ENCODE data around the gene RGS10. TPM values are rescaled to one million over a fixed set of nuclear protein-coding genes. Genes with fewer than 3 reads are reported as not detected.

Gene RGS10
- total and polyA plus RNA-seq, 10 of the 15 experiments (the other 5 are each of a cell fraction or from before 2014, with no cell fraction given) = 72.8 to 193 (median 127) TPM

GRCh38 chr10:119478811-119479341 lies 63.6 kb downstream of the RGS10 start:
- peak overlapping the region; percentile 20; the same call in 1 of the 2 replicates for H3K27ac ChIP-seq (ENCODE audit: control insufficient read depth, insufficient read depth)
- no peak overlapping the region; the same call in 1 of the 2 replicates for H3K9ac ChIP-seq (ENCODE audit: control insufficient read depth, insufficient read depth, low read length)
- ChIA-PET RAD21 (ENCODE audit: unreplicated experiment) (interaction anchor here (0.5 to 1.7 kb wide), 5 partner anchors 10 to 167 kb away, joined by 3 to 10 read pairs (median 4); no protein-coding TSS in a partner anchor), CTCF (interaction anchor here (1.2 to 2.1 kb wide), 8 partner anchors 9 to 284 kb away, joined by 3 to 23 read pairs (median 4); partner anchors contain the start of gene GRK5), SMC1A (ENCODE audit: uncharacterized antibody, unreplicated experiment) (interaction anchor here (1.0 to 2.5 kb wide), 11 partner anchors 9 to 280 kb away, joined by 3 to 13 read pairs (median 5); no protein-coding TSS in a partner anchor), POLR2A (interaction anchor here (0.7 to 1.7 kb wide), 2 partner anchors 11 to 119 kb away, joined by 3 to 8 read pairs; no protein-coding TSS in a partner anchor)
- no peak; the same call in 2 of the 3 replicates for ATAC-seq
- no peak for DNase-seq (ENCODE audit: low read depth, low spot score)
- peaks cover 3% of the 10 kb centered on the region; the same call in 1 of the 3 replicates for H3K9me3 ChIP-seq (replicated peaks; ENCODE audit: control insufficient read depth, insufficient read depth, low read length)
- no peaks in the 10 kb centered on the region for H3K36me3 ChIP-seq (ENCODE audit: control insufficient read depth in 2 of 2, insufficient read depth in 2 of 2, low read length in 1 of 2)
- H3K4me1 ChIP-seq (ENCODE audit: control insufficient read depth, insufficient read depth, low read length) = peaks cover 25% of the 10 kb centered on the region
- in situ Hi-C loops (cut with MboI) = no loop called here
- intact Hi-C loops (cut with micrococcal nuclease; ENCODE audit: unreplicated experiment) = no loop called here
- no peak overlapping the region; the same call in 1 of the 2 replicates for H2AFZ ChIP-seq (ENCODE audit: control insufficient read depth, low read depth, low read length)
- H3K27me3 ChIP-seq (replicated peaks in 1 of 2; ENCODE audit: control insufficient read depth in 2 of 2, insufficient read depth in 2 of 2, low read length in 1 of 2) = no peaks in the 10 kb centered on the region
- BruUV-seq (replicated peaks) = no TSS peak
- H4K20me1 ChIP-seq (ENCODE audit: control insufficient read depth, insufficient read depth) = no peaks in the 10 kb centered on the region
- FAIRE-seq = no peak
- peak overlapping the region; percentile 84 for H3K4me2 ChIP-seq (ENCODE audit: control insufficient read depth, insufficient read depth)
- WGBS (ENCODE audit: insufficient coverage, insufficient replicate concordance, low lambda C conversion rate, missing lambda C conversion rate) = 65% methylated on average over 6 of the region's 6 CpGs
- no peaks in the 10 kb centered on the region for H3K79me2 ChIP-seq (ENCODE audit: control insufficient read depth, insufficient read depth, low read length)
- no peak overlapping the region for H3K4me3 ChIP-seq
- TF ChIP-seq STAT1 (conservative IDR thresholded peaks at IDR 0.05) = no peak
- TF ChIP-seq BCL3 (IDR thresholded peaks at IDR 0.05; ENCODE audit: borderline replicate concordance, insufficient read depth, low read depth, low read length, poor library complexity, severe bottlenecking) = no peak
- TF ChIP-seq IKZF1 (conservative IDR thresholded peaks at IDR 0.05) = peak; percentile 31; the same call in 1 of the 2 replicates
- TF ChIP-seq RAD51 (IDR thresholded peaks at IDR 0.05) = no peak
- TF ChIP-seq CHD1 (IDR thresholded peaks at IDR 0.05; ENCODE audit: low read depth, low read length) = no peak
- TF ChIP-seq ZNF207 (IDR thresholded peaks at IDR 0.05; ENCODE audit: borderline replicate concordance) = no peak
- TF ChIP-seq PAX5 (IDR thresholded peaks at IDR 0.05; ENCODE audit: borderline replicate concordance, low read depth, low read length) = no peak
- no peak for TF ChIP-seq CUX1 (IDR thresholded peaks at IDR 0.05; ENCODE audit: insufficient replicate concordance, low read depth, low read length)
- no peak for TF ChIP-seq RAD21 (IDR thresholded peaks at IDR 0.05; ENCODE audit: insufficient read depth, low read depth, low read length)
- no peak for TF ChIP-seq BHLHE40 (IDR thresholded peaks at IDR 0.05; ENCODE audit: borderline replicate concordance in 1 of 2, low read depth in 2 of 2, low read length in 1 of 2)
- no peak for TF ChIP-seq CEBPB (IDR thresholded peaks at IDR 0.05; ENCODE audit: borderline replicate concordance in 1 of 2, low read depth in 2 of 2, low read length in 2 of 2)
- TF ChIP-seq KLF5 (IDR thresholded peaks at IDR 0.05; ENCODE audit: partially characterized antibody) = no peak
- TF ChIP-seq IKZF2 (IDR thresholded peaks at IDR 0.05) = peak; percentile 40 to 44; a peak in 3 of 4 replicates
- TF ChIP-seq TAF1 (IDR thresholded peaks at IDR 0.05; ENCODE audit: borderline replicate concordance, low read depth, low read length) = no peak
- no peak for TF ChIP-seq LARP7 (IDR thresholded peaks at IDR 0.05)
- TF ChIP-seq ETV6 (conservative IDR thresholded peaks at IDR 0.05 in 1 of 2, IDR thresholded peaks at IDR 0.05 in 1 of 2; ENCODE audit: borderline replicate concordance in 1 of 2, low read depth in 1 of 2) = no peak
- TF ChIP-seq ZNF217 (IDR thresholded peaks at IDR 0.05) = no peak
- no peak for TF ChIP-seq ASH2L (IDR thresholded peaks at IDR 0.05; ENCODE audit: borderline replicate concordance, low read depth)
